ENCODE results near the gene MBNL2. TPM values are rescaled to one million over a fixed set of nuclear protein-coding genes. Genes with fewer than 3 reads are reported as not detected.

Gene MBNL2
- total RNA-seq, 3 donors from 2014 or later (not counting 1 experiment from before 2014, with no cell fraction given): 30.9 to 38.3 (median 33.1) TPM

DNA sequence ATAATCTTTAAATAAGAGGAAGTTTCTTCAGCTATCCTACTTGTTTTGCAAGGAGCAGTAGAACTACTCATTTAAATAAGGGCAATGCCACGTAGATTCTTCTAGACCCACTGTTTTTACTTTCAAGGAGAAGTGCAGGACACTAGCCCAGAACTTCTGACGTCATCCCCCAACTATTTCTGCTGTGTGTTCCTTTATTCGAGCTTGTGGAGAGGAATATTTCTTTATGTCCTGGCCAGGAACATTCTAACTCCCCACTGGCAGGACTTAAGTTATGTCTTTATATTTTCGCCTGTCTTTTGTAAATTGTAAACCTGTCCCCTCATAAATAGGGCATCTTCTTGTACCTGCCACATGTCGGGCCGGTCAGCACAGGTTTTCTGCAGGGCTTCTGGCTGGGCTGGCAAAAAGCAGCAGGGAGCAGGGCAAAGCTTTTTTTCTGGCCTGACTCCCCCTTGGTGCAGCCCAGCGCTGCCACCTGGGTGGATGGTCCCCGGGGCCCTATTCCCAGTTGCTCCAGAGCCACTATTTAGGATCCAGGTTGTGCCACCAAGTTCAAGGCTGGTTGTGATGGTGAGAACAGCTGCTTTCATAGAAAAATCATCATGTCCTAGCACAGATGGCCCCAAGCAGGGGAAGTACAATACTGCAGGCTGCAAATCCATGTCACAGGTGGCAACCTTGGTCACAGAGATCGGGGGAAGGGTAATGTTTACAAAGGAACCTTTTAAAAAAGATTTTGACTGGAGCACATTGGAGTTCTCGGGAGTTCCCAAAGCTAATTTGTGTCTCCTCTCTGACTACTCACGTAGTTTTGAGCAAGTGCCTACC is 1.8 kb downstream of the MBNL2 start:
- peak in 1 of 2 donors; percentile 61 for DNase-seq
- no peak for ATAC-seq
- WGBS (ENCODE audit: insufficient coverage): 11% methylated on average over 10 of the region's 11 CpGs
- Mint-ChIP-seq H3K36me3 (no peaks in the 10 kb centered on the region), H3K27me3 (ENCODE audit: low read depth in 2 of 2) (no peaks in the 10 kb centered on the region), H3K4me3 (peak overlapping the region; percentile 96), H3K27ac (peak overlapping the region; percentile 93), H3K4me1 (peaks cover 58 to 60% of the 10 kb centered on the region in 2 donors), H3K9me3 (no peaks in the 10 kb centered on the region)
- H3K27ac ChIP-seq (ENCODE audit: low read length): peak overlapping the region; percentile 80
- intact Hi-C loops (cut with micrococcal nuclease): loop anchor here (2.0 to 5.0 kb wide), 2 partner anchors 145 to 1547 kb away; partner anchors contain the start of gene DNAJC3
- H3K4me1 ChIP-seq (ENCODE audit: control insufficient read depth, insufficient read depth, low read length): peaks cover 42% of the 10 kb centered on the region
- peak overlapping the region; percentile 59 for H3K4me3 ChIP-seq (ENCODE audit: low read length)
- H3K9me3 ChIP-seq (ENCODE audit: control insufficient read depth, insufficient read depth, low read length): no peaks in the 10 kb centered on the region
- no peaks in the 10 kb centered on the region for H3K27me3 ChIP-seq (ENCODE audit: control insufficient read depth, insufficient read depth, low read length)
- TF ChIP-seq, protein P1, sequence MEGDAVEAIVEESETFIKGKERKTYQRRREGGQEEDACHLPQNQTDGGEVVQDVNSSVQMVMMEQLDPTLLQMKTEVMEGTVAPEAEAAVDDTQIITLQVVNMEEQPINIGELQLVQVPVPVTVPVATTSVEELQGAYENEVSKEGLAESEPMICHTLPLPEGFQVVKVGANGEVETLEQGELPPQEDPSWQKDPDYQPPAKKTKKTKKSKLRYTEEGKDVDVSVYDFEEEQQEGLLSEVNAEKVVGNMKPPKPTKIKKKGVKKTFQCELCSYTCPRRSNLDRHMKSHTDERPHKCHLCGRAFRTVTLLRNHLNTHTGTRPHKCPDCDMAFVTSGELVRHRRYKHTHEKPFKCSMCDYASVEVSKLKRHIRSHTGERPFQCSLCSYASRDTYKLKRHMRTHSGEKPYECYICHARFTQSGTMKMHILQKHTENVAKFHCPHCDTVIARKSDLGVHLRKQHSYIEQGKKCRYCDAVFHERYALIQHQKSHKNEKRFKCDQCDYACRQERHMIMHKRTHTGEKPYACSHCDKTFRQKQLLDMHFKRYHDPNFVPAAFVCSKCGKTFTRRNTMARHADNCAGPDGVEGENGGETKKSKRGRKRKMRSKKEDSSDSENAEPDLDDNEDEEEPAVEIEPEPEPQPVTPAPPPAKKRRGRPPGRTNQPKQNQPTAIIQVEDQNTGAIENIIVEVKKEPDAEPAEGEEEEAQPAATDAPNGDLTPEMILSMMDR (IDR thresholded peaks at IDR 0.05): no peak
- H3K36me3 ChIP-seq (ENCODE audit: control insufficient read depth, insufficient read depth, low read length): no peaks in the 10 kb centered on the region

DNA sequence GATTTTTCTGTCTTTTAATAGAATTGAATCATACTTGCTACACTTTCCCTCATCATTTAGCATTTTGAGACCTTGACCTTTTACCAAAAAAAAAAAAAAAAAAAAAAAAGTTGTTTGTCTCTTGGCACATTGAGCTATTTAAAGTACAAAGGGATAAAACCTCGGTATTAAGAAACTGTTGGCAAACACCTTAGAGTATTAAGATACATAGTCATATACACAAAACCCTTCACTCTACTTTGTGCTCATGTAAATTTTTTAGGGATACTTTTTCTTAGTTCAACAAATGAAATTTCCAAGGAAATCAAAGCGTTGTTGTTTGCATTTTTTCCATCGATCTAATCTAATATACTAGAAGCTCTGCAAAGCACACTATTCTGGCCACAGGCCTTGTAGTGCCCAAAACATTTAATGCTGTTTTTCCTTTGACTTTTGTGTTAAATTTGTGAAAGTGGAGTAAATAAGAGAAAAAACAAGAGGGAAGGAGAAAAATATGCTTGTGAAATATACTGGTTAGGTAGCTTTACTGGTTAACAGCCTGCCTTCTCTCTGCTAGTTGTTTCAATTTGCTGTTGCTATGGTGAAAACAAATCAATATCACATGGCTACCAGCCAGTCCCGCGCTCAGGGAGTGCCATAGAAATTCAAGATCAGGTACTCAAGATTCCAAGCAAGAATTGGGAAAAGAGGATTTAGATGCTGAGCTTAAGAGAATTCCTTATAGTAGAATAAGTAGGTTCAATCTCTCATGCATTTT is 2.6 kb downstream of the MBNL2 start:
- H3K4me1 ChIP-seq (ENCODE audit: control insufficient read depth, insufficient read depth, low read length): peaks cover 42% of the 10 kb centered on the region
- Mint-ChIP-seq H3K27me3 (ENCODE audit: low read depth in 2 of 2) (no peaks in the 10 kb centered on the region), H3K4me1 (peaks cover 64 to 65% of the 10 kb centered on the region in 2 donors), H3K27ac (peak overlapping the region; percentile 93), H3K9me3 (no peaks in the 10 kb centered on the region), H3K4me3 (peak overlapping the region; percentile 96), H3K36me3 (no peaks in the 10 kb centered on the region)
- WGBS (ENCODE audit: insufficient coverage): 32% methylated on average over 4 of the region's 5 CpGs
- DNase-seq: peak in 1 of 2 donors; percentile 76
- H3K36me3 ChIP-seq (ENCODE audit: control insufficient read depth, insufficient read depth, low read length): no peaks in the 10 kb centered on the region
- intact Hi-C loops (cut with micrococcal nuclease): loop anchor here (1.0 to 5.0 kb wide), 3 partner anchors 38 to 1547 kb away; partner anchors contain the start of gene DNAJC3
- H3K9me3 ChIP-seq (ENCODE audit: control insufficient read depth, insufficient read depth, low read length): no peaks in the 10 kb centered on the region
- H3K4me3 ChIP-seq (ENCODE audit: low read length): peak overlapping the region; percentile 59
- H3K27ac ChIP-seq (ENCODE audit: low read length): peak overlapping the region; percentile 80
- TF ChIP-seq, protein P1 (IDR thresholded peaks at IDR 0.05): no peak
- H3K27me3 ChIP-seq (ENCODE audit: control insufficient read depth, insufficient read depth, low read length): no peaks in the 10 kb centered on the region
- no peak for ATAC-seq

DNA sequence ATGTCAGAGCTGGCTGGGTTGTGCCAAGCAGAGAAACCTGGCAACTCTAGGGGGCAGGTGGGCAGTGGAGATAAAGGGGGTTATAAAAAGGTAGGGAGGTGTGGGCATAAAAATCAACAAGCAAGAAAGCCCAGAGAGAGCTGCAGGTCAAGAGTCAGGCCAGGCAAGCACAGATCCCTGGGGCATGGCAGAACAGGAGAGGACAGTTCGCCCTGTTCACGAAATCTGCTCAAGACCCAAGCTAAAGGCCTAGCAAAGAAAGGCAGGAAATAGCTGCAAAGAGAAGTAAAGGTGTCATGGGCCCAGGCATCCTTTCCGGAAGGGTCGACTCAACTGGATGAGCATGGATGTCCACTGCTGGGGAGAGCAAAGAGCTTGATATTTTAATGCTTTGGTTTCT is 3.4 kb downstream of the MBNL2 start:
- Mint-ChIP-seq H3K4me3 (peak overlapping the region; percentile 96), H3K27ac (peak overlapping the region; percentile 93), H3K4me1 (peaks cover 68 to 72% of the 10 kb centered on the region in 2 donors), H3K27me3 (ENCODE audit: low read depth in 2 of 2) (no peaks in the 10 kb centered on the region), H3K36me3 (no peaks in the 10 kb centered on the region), H3K9me3 (no peaks in the 10 kb centered on the region)
- peaks cover 42% of the 10 kb centered on the region for H3K4me1 ChIP-seq (ENCODE audit: control insufficient read depth, insufficient read depth, low read length)
- DNase-seq: peak in 1 of 2 donors; percentile 53
- WGBS (ENCODE audit: insufficient coverage): 26% methylated on average over 4 of the region's 4 CpGs
- no peak overlapping the region for H3K4me3 ChIP-seq (ENCODE audit: low read length)
- TF ChIP-seq, protein P1 (IDR thresholded peaks at IDR 0.05): no peak
- intact Hi-C loops (cut with micrococcal nuclease): loop anchor here (1.0 to 5.0 kb wide), 2 partner anchors 37 to 208 kb away; no protein-coding TSS in a partner anchor
- H3K36me3 ChIP-seq (ENCODE audit: control insufficient read depth, insufficient read depth, low read length): no peaks in the 10 kb centered on the region
- H3K27me3 ChIP-seq (ENCODE audit: control insufficient read depth, insufficient read depth, low read length): no peaks in the 10 kb centered on the region
- no peaks in the 10 kb centered on the region for H3K9me3 ChIP-seq (ENCODE audit: control insufficient read depth, insufficient read depth, low read length)
- ATAC-seq: no peak
- peak overlapping the region; percentile 80 for H3K27ac ChIP-seq (ENCODE audit: low read length)
